Femur (tissue), 1 donor: ENCODE results near the gene WDR5.

Experiments used
- DNase-seq: peaks from one replicate; pipeline ENCODE4 v3.0.0-alpha.2; 2017

The WDR5 gene

GRCh38 chr9:134159566-134160245, 23.8 kb downstream of the WDR5 start:
- DNase-seq: no peak

GRCh38 chr9:134161647-134162046, 25.8 kb downstream of the WDR5 start:
- DNase-seq: no peak

- no peak for DNase-seq
These were observed 26.4 kb downstream of the WDR5 start for GRCh38 chr9:134162212-134162775.

GRCh38 chr9:134162926-134163370, 27.1 kb downstream of the WDR5 start:
- DNase-seq: peak; percentile 60

GRCh38 chr9:134163371-134164196, 27.7 kb downstream of the WDR5 start:
- DNase-seq: peak; percentile 77

GRCh38 chr9:134164879-134165278, 29.0 kb downstream of the WDR5 start:
- DNase-seq: no peak

GRCh38 chr9:134165357-134166315, 29.8 kb downstream of the WDR5 start:
- no peak for DNase-seq

GRCh38 chr9:134166374-134166773, 30.5 kb downstream of the WDR5 start:
- no peak for DNase-seq

GRCh38 chr9:134167530-134167931, 31.6 kb downstream of the WDR5 start:
- no peak for DNase-seq

GRCh38 chr9:134168757-134169550, 33.1 kb downstream of the WDR5 start:
- no peak for DNase-seq

GRCh38 chr9:134169724-134170401, 34.0 kb downstream of the WDR5 start:
- DNase-seq: no peak

- DNase-seq: no peak
These were observed 34.8 kb downstream of the WDR5 start for GRCh38 chr9:134170532-134171315.

- DNase-seq: no peak
These were observed 35.7 kb downstream of the WDR5 start for GRCh38 chr9:134171316-134172197.

- no peak for DNase-seq
These were observed 36.6 kb downstream of the WDR5 start for GRCh38 chr9:134172198-134173126.

- no peak for DNase-seq
These were observed 37.5 kb downstream of the WDR5 start for GRCh38 chr9:134173127-134174072.

- DNase-seq: no peak
These were observed 38.2 kb downstream of the WDR5 start for GRCh38 chr9:134174073-134174449.
